ENCODE results near the gene LIMA1. TPM values are rescaled to one million over a fixed set of nuclear protein-coding genes. Genes with fewer than 3 reads are reported as not detected.

LIMA1 gene
- total RNA-seq, 4 donors from 2014 or later: 194 to 256 (median 228) TPM

DNA sequence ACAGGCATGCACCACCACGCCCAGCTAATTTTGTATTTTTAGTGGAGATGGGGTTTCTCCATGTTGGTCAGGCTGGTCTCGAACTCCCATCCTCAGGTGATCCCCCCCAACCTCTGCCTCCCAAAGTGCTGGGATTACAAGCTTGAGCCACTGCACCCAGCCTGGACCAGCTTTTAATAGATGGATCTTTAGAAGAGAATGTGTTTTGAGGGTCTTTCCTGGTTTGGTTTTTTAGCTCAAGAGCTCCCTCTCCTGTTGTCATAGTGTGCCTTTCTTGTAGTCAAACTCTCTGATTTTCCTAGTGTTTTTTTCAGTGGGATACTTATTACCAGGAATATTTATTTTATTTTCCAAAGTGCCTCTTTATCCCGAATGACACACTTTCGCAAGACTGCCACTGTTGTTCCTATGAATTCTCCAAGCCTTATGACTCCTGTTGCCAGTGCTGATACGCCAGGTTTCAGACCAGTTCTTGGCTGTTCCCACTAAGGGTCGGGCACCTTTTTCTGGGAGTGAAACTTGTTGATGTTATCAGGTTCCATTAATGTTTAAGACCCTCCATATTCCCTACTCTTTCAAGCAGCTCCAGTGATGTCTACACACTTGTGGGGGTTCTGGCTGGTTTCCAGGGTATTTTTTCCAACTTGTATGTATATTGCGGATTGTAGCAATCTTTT is 31.5 kb upstream of the LIMA1 start:
- TF ChIP-seq, protein P1, sequence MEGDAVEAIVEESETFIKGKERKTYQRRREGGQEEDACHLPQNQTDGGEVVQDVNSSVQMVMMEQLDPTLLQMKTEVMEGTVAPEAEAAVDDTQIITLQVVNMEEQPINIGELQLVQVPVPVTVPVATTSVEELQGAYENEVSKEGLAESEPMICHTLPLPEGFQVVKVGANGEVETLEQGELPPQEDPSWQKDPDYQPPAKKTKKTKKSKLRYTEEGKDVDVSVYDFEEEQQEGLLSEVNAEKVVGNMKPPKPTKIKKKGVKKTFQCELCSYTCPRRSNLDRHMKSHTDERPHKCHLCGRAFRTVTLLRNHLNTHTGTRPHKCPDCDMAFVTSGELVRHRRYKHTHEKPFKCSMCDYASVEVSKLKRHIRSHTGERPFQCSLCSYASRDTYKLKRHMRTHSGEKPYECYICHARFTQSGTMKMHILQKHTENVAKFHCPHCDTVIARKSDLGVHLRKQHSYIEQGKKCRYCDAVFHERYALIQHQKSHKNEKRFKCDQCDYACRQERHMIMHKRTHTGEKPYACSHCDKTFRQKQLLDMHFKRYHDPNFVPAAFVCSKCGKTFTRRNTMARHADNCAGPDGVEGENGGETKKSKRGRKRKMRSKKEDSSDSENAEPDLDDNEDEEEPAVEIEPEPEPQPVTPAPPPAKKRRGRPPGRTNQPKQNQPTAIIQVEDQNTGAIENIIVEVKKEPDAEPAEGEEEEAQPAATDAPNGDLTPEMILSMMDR (IDR thresholded peaks at IDR 0.05; ENCODE audit: low read depth): no peak

DNA sequence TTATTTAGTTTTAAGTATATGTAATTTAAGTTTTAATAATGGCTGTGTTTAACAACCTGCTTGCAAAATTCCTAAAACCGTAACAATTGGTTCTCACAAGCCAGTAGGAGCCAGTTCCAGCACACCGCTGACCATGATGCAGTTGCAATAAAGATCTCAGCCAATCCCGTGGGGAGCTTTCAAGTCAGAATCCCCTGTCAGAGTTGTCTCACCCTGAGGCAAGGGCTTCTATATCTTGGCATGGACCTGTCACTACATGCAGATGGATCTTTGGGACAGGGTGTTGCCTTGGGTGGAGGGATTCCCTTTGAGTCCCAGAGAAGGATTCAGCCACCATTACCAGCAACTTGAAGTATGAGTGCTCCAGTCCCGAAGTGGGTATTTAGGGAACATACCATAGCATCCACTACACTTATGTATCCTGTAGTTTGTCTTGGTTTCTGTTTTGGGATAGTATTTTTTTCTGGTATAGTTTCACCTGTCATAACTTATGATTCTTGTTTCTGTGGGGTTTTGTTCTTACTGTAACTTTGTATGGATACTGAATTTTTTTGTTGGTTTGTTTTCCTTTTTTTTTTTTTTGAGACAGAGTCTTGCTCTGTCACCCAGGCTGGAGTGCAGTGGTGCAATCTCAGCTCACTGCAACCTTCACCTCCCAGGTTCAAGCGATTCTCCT is 30.1 kb upstream of the LIMA1 start:
- TF ChIP-seq, protein P1 (IDR thresholded peaks at IDR 0.05; ENCODE audit: low read depth): no peak

DNA sequence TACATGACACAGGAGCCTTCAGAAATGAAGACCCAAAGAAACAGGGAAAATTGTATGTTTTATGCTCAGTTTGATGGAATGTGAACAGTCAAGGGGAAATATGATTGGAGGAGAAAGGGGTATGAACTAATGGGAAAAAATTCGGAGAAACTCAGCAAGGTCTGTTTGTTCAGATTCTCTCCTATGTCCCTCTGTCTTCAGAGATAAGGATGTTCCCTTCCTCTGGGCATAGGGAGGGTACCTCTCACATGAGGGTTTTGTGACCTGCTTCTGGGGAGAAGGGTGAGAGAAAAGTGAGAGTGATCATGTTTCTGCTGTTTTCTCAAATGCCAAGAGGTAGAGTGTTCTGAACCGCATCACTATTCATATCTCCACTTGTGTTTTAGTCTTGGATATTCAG is 26.6 kb upstream of the LIMA1 start:
- TF ChIP-seq, protein P1 (IDR thresholded peaks at IDR 0.05; ENCODE audit: low read depth): no peak

DNA sequence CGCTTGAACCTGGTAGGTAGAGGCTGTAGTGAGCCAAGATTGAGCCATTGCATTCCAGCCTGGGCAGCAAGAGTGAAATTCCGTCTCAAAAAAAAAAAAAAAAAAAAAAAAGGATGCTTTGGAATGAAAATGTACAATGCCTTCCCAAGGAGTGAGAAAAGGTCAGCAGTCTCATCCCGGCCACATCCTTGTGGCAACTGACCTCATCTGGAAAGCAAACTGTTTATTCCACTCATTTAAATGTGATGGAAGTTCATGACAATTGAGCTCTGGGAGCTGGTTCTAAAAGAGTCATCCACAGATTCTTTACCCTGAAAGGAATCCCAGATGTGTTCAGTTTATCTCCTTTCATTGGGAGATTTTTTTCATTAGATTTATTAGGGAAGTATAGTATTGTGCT is 19.4 kb upstream of the LIMA1 start:
- TF ChIP-seq, protein P1 (IDR thresholded peaks at IDR 0.05; ENCODE audit: low read depth): no peak

DNA sequence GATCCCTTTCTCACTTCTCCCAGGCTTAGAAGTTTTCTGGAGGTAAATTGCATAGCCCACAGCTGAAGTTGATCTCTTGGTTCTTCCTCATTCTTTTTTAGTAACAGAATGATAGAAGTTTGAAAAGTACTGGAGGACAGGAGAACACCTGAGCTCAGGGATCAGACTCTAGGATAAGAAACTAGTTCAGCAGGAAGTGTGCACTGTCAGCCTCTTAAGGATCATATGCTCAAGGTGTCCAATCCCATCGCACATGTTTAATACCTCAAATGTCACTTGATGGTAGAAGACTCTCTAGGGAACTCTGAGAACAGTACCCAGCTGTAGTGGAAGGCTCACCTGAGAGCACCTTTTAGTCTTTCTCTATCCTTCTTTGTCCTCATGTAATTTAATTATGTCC is 14.7 kb upstream of the LIMA1 start:
- TF ChIP-seq, protein P1 (IDR thresholded peaks at IDR 0.05; ENCODE audit: low read depth): no peak

DNA sequence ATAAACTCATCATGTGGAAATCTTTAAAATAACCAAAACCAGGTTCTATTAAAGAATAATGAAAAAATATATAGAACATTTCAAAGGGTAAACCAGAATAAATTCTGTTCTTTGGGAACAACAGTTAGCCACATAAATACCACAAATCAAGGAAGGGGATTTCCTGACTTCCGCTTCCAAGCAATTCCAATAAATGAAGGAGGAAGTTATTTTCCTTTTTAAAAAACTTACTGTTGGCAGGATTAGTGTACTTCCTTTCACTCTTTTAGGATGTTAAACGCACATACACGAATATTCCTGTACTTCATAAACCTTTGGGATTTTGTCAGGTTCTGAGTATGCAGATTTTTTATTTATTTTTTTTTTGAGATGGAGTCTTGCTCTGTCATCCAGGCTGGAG is 13.7 kb upstream of the LIMA1 start:
- TF ChIP-seq, protein P1 (IDR thresholded peaks at IDR 0.05; ENCODE audit: low read depth): no peak

DNA sequence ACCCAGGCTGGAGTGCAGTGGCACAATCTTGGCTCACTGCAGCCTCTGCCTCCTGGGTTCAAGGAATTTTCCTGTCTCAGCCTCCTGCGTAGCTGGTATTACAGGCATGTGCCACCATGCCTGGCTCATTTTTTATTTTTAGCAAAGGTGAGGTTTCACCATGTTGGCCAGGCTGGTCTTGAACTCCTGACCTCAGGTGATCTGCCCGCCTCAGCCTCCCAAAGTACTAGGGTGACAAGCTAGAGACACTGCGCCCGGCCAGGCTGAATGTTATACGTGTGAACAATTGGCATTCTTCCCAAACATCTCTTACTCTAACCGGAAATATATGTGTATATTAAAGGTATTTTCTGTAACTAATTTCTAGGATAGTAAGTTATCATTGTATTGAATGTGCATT is 13.2 kb upstream of the LIMA1 start:
- TF ChIP-seq, protein P1 (IDR thresholded peaks at IDR 0.05; ENCODE audit: low read depth): no peak

Measured in subcutaneous adipose tissue (tissue), 4 donors.